Mucosa of stomach (tissue), 1 donor: ENCODE results near the gene MALT1.

Experiments used
- H3K27me3 ChIP-seq: one replicate; pipeline ENCODE4 v1.7.0; 2013; ENCODE audit warnings: mild to moderate bottlenecking, low read length; ENCODE audit not compliant: control insufficient read depth, insufficient read depth
- H3K36me3 ChIP-seq: one replicate; pipeline ENCODE4 v1.7.0; 2013; ENCODE audit warnings: low read length; ENCODE audit not compliant: control insufficient read depth, insufficient read depth
- H3K4me1 ChIP-seq: one replicate; pipeline ENCODE4 v1.7.0; 2013; ENCODE audit warnings: mild to moderate bottlenecking, low read length; ENCODE audit not compliant: control insufficient read depth, insufficient read depth
- H3K4me3 ChIP-seq: one replicate; pipeline ENCODE4 v1.7.0; 2013; ENCODE audit warnings: low read length
- H3K9ac ChIP-seq: one replicate; pipeline ENCODE4 v1.7.0; 2013; ENCODE audit warnings: mild to moderate bottlenecking, low read length, moderate library complexity
- H3K9me3 ChIP-seq: one replicate; pipeline ENCODE4 v1.7.0; 2013; ENCODE audit warnings: mild to moderate bottlenecking, low read length, moderate library complexity; ENCODE audit not compliant: control insufficient read depth
- donor health status: Pancreatic carcinoma.

The MALT1 gene, protein sequence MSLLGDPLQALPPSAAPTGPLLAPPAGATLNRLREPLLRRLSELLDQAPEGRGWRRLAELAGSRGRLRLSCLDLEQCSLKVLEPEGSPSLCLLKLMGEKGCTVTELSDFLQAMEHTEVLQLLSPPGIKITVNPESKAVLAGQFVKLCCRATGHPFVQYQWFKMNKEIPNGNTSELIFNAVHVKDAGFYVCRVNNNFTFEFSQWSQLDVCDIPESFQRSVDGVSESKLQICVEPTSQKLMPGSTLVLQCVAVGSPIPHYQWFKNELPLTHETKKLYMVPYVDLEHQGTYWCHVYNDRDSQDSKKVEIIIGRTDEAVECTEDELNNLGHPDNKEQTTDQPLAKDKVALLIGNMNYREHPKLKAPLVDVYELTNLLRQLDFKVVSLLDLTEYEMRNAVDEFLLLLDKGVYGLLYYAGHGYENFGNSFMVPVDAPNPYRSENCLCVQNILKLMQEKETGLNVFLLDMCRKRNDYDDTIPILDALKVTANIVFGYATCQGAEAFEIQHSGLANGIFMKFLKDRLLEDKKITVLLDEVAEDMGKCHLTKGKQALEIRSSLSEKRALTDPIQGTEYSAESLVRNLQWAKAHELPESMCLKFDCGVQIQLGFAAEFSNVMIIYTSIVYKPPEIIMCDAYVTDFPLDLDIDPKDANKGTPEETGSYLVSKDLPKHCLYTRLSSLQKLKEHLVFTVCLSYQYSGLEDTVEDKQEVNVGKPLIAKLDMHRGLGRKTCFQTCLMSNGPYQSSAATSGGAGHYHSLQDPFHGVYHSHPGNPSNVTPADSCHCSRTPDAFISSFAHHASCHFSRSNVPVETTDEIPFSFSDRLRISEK

DNA sequence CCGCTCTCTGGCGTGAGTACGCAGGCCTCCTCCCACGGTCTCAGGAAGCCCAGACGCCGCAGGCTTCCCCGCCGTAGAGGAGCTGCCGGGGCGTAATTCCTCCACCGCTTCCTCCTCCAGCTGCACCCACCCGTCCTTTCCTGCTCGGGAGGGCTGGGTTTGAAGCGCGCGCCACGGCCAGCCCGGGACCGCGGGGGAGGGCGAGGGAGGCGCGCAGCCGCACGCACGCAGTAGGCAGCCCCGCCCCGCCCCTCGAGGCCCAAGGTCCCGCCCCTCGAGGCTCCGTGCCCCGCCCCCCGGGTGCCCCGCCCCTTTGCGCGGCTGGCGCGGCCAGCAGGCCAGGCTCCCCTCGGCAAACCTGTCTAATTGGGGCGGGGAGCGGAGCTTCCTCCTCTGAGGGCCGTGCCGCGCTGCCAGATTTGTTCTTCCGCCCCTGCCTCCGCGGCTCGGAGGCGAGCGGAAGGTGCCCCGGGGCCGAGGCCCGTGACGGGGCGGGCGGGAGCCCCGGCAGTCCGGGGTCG lies at the start of gene MALT1:
Gene MALT1, plus strand, starts transcription at position 355 of the 521 bp plus-strand sequence. CDS start 179 bp downstream, outside the sequence.
- Histone ChIP-seq H3K4me3 (peak within 1 kb of the TSS; percentile 58), H3K4me1 (peaks cover 23% of the 10 kb centered on the region), H3K27me3 (peaks cover 3% of the 10 kb centered on the region), H3K36me3 (no peaks in the 10 kb centered on the region), H3K9me3 (no peaks in the 10 kb centered on the region), H3K9ac (peak within 1 kb of the TSS; percentile 83)

- Histone ChIP-seq H3K27me3 (peaks cover 5% of the 10 kb centered on the region), H3K4me3 (no peak overlapping the region), H3K9ac (no peak overlapping the region), H3K36me3 (no peaks in the 10 kb centered on the region), H3K4me1 (no peaks in the 10 kb centered on the region), H3K9me3 (no peaks in the 10 kb centered on the region)
These were observed 47.3 kb upstream of the MALT1 start for GRCh38 chr18:58624011-58624410.

DNA sequence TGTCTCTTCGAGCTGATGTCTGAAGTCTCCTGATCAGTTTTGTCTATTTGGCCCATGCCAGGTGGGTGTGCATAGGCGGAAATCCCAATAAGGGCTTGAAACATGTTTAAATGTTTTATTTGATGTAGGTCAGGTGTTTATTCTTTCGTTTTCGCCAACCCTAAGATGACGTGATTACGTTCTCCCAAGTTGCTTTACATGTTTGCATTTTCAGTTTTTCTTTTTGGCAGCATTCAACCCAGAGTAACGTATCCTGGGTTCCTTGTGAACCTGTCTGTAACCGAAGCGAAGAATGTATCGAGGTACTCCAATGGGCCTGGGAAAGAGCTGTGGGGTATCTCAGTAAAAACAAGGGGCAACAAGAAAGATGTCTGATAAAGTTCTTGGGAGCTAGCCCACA lies 45.4 kb upstream of the MALT1 start:
- no peak overlapping the region for H3K9ac ChIP-seq
- H3K36me3 ChIP-seq, result no peaks in the 10 kb centered on the region
- H3K9me3 ChIP-seq, result no peaks in the 10 kb centered on the region
- H3K4me1 ChIP-seq, result no peaks in the 10 kb centered on the region
- no peak overlapping the region for H3K4me3 ChIP-seq
- peaks cover 8% of the 10 kb centered on the region for H3K27me3 ChIP-seq

- Histone ChIP-seq H3K4me1 (no peaks in the 10 kb centered on the region), H3K4me3 (no peak overlapping the region), H3K9ac (no peak overlapping the region), H3K36me3 (no peaks in the 10 kb centered on the region), H3K27me3 (peaks cover 8% of the 10 kb centered on the region), H3K9me3 (no peaks in the 10 kb centered on the region)
These were observed 41.2 kb upstream of the MALT1 start for GRCh38 chr18:58630071-58630470.

DNA sequence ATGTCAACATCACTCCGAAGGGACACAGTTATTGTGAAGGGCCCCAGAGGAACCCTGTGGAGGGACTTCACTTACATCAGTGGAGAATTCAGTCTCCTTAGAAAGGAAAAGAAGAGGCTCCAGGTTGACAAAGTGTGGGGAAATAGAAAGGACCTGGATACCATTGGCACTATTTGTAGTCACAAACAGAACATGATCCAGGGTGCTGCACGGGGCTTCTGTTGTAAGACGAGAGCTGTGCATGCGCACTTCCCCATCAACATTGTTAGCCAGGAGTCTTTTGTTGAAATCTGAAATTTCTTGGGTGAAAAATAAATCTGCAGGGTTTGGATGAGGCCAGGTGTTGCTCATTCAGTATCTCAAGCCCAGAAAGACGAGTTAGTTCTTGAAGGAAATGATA lies 40.0 kb upstream of the MALT1 start:
- no peak overlapping the region for H3K9ac ChIP-seq
- H3K4me1 ChIP-seq, result no peaks in the 10 kb centered on the region
- H3K9me3 ChIP-seq, result no peaks in the 10 kb centered on the region
- H3K36me3 ChIP-seq, result no peaks in the 10 kb centered on the region
- no peak overlapping the region for H3K4me3 ChIP-seq
- peaks cover 8% of the 10 kb centered on the region for H3K27me3 ChIP-seq

DNA sequence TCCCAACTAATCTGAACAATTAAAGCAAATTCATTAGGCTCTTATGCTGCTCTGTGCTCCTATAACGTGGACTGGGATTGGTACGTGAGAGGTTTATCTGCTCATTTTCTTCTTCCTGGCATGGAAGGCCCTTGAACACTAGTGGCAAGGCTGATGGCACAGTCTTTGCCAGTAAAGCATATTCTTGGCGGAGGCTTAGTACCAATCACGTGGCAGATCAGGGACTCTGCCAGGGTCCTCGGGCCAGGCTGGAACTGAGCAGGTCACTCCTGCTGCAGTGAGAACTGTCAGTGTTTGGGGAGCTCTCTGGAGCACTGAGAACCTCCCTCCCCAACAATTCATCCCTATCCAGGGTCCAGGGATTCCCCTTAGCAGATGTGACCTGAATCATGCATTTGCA lies 38.7 kb upstream of the MALT1 start:
- H3K27me3 ChIP-seq, result peaks cover 8% of the 10 kb centered on the region
- no peaks in the 10 kb centered on the region for H3K36me3 ChIP-seq
- no peaks in the 10 kb centered on the region for H3K4me1 ChIP-seq
- H3K9ac ChIP-seq, result no peak overlapping the region
- no peaks in the 10 kb centered on the region for H3K9me3 ChIP-seq
- H3K4me3 ChIP-seq, result no peak overlapping the region

DNA sequence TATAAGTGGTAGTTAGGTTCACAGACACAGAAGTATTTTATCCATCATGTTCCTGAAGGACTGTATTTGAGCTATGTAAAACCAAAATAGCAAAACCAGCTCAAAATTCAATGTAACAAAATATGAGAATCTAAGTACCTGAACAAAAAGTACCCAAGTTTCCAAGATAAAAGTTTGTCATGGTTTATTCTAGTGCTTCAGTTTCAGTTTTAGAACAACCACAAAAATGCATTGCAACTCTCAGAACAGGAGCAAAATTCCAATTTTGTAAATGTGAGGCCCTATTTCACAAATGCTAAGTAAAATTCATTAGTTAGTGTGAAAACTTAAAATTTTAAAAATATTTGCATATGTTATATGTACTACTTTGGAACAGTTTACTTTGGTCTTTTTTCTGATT lies 37.4 kb upstream of the MALT1 start:
- H3K27me3 ChIP-seq, result peaks cover 4% of the 10 kb centered on the region
- H3K36me3 ChIP-seq, result no peaks in the 10 kb centered on the region
- no peak overlapping the region for H3K9ac ChIP-seq
- H3K9me3 ChIP-seq, result no peaks in the 10 kb centered on the region
- H3K4me3 ChIP-seq, result no peak overlapping the region
- no peaks in the 10 kb centered on the region for H3K4me1 ChIP-seq

GRCh38 chr18:58635891-58636290 lies 35.4 kb upstream of the MALT1 start:
- Histone ChIP-seq H3K9me3 (no peaks in the 10 kb centered on the region), H3K9ac (no peak overlapping the region), H3K27me3 (no peaks in the 10 kb centered on the region), H3K4me1 (no peaks in the 10 kb centered on the region), H3K4me3 (no peak overlapping the region), H3K36me3 (no peaks in the 10 kb centered on the region)

GRCh38 chr18:58637197-58637596 lies 34.1 kb upstream of the MALT1 start:
- no peaks in the 10 kb centered on the region for H3K9me3 ChIP-seq
- no peaks in the 10 kb centered on the region for H3K36me3 ChIP-seq
- no peaks in the 10 kb centered on the region for H3K4me1 ChIP-seq
- no peak overlapping the region for H3K4me3 ChIP-seq
- no peaks in the 10 kb centered on the region for H3K27me3 ChIP-seq
- no peak overlapping the region for H3K9ac ChIP-seq

- no peak overlapping the region for H3K4me3 ChIP-seq
- no peak overlapping the region for H3K9ac ChIP-seq
- H3K4me1 ChIP-seq, result no peaks in the 10 kb centered on the region
- no peaks in the 10 kb centered on the region for H3K9me3 ChIP-seq
- no peaks in the 10 kb centered on the region for H3K36me3 ChIP-seq
- H3K27me3 ChIP-seq, result no peaks in the 10 kb centered on the region
These were observed 33.3 kb upstream of the MALT1 start for GRCh38 chr18:58637946-58638345.

DNA sequence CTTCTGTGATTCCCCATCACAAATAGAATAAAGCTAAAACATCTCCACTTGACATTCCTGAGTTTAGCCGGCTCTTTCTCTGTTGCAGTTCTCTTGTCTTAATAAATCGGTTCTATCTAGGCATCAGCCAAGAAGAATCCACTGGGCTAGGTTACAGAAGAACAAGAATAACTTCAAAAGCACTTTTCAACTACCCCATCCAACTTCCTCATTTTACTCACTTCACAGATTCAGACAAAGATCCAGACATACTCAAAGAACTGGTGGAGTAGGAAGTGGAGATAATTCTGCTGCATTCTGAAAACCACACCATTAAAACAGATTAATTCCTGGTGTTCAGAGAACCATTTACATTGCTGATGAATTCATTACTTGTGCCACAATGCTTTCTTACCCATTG lies 32.8 kb upstream of the MALT1 start:
- no peak overlapping the region for H3K4me3 ChIP-seq
- H3K36me3 ChIP-seq, result no peaks in the 10 kb centered on the region
- no peaks in the 10 kb centered on the region for H3K9me3 ChIP-seq
- no peak overlapping the region for H3K9ac ChIP-seq
- H3K4me1 ChIP-seq, result no peaks in the 10 kb centered on the region
- H3K27me3 ChIP-seq, result no peaks in the 10 kb centered on the region

GRCh38 chr18:58639237-58639636 lies 32.0 kb upstream of the MALT1 start:
- Histone ChIP-seq H3K27me3 (no peaks in the 10 kb centered on the region), H3K9me3 (no peaks in the 10 kb centered on the region), H3K4me3 (no peak overlapping the region), H3K9ac (no peak overlapping the region), H3K36me3 (no peaks in the 10 kb centered on the region), H3K4me1 (no peaks in the 10 kb centered on the region)
